GM21786 (cell line): ENCODE results near the gene MSH2.
"Not testable (repeated sequence)": the region's sequence is repeated elsewhere in the genome, so short reads cannot be mapped to it uniquely, and the experiment has no call there.

Experiments
- ATAC-seq: cut with Tn5 transposase; IDR thresholded peaks from one replicate; pipeline ENCODE4 v1.9.1; 2021; ENCODE audit not compliant: unreplicated experiment

The MSH2 gene

GRCh38 chr2:47402805-47403608 lies at the start of gene MSH2:
Gene MSH2 (plus strand): TSS chr2:47403156. CDS start chr2:47403192, 36 bp downstream.
- ATAC-seq: peak; percentile 92

GRCh38 chr2:47354013-47354847 lies 48.7 kb upstream of the MSH2 start:
- ATAC-seq: no peak

GRCh38 chr2:47354848-47355204 lies 48.1 kb upstream of the MSH2 start:
- no peak for ATAC-seq

- ATAC-seq: no peak
These were observed 45.5 kb upstream of the MSH2 start for GRCh38 chr2:47357483-47357882.

- ATAC-seq: no peak
These were observed 43.5 kb upstream of the MSH2 start for GRCh38 chr2:47359375-47359868.

- ATAC-seq: no peak
These were observed 42.7 kb upstream of the MSH2 start for GRCh38 chr2:47360283-47360682.

- no peak for ATAC-seq
These were observed 42.0 kb upstream of the MSH2 start for GRCh38 chr2:47360927-47361326.

GRCh38 chr2:47361505-47362229 lies 41.3 kb upstream of the MSH2 start:
- not testable (repeated sequence) for ATAC-seq

- no peak for ATAC-seq
These were observed 29.2 kb upstream of the MSH2 start for GRCh38 chr2:47373747-47374146.

GRCh38 chr2:47375307-47375706 lies 27.6 kb upstream of the MSH2 start:
- ATAC-seq: no peak

- no peak for ATAC-seq
These were observed 23.6 kb upstream of the MSH2 start for GRCh38 chr2:47379384-47379783.

GRCh38 chr2:47381408-47381807 lies 21.5 kb upstream of the MSH2 start:
- no peak for ATAC-seq

GRCh38 chr2:47386551-47386950 lies 16.4 kb upstream of the MSH2 start:
- ATAC-seq: no peak

GRCh38 chr2:47388888-47389287 lies 14.1 kb upstream of the MSH2 start:
- no peak for ATAC-seq

GRCh38 chr2:47389692-47390091 lies 13.3 kb upstream of the MSH2 start:
- no peak for ATAC-seq

- no peak for ATAC-seq
These were observed 984 bp upstream of the MSH2 start for GRCh38 chr2:47401789-47402554.

GRCh38 chr2:47402555-47402804 lies 476 bp upstream of the MSH2 start:
- ATAC-seq: no peak

- no peak for ATAC-seq
These were observed 745 bp downstream of the MSH2 start for GRCh38 chr2:47403609-47404193.

- ATAC-seq: no peak
These were observed 1.4 kb downstream of the MSH2 start for GRCh38 chr2:47404356-47404755.

GRCh38 chr2:47405757-47406156 lies 2.8 kb downstream of the MSH2 start:
- ATAC-seq: no peak
